CD4-positive, alpha-beta T cell (primary cell): ENCODE measurements around the gene TEK. TPM values are rescaled to one million over a fixed set of nuclear protein-coding genes. Genes with fewer than 3 reads are reported as not detected.

Experiments used
- ATAC-seq: fragments of 200-7000 bp; cut with Tn5 transposase; one replicate; pipeline ENCODE4 v1.10.0; 2022; ENCODE audit warnings: mild to moderate bottlenecking; ENCODE audit not compliant: poor library complexity
- CTCF ChIA-PET: fragments of 350-600 bp; sonication (Branson Sonifier 250); formaldehyde crosslinking; loops from one replicate; lab custom pipeline; 2021; ENCODE audit warnings: antibody characterized with exemption, inconsistent platforms; lab: Charles Lee
- POLR2A ChIA-PET: fragments of 350-600 bp; sonication (Branson Sonifier 250); formaldehyde crosslinking; loops from one replicate; lab custom pipeline; 2021; ENCODE audit warnings: antibody characterized with exemption, inconsistent platforms; lab: Charles Lee
- DNase-seq, 14 experiments: peaks; one replicate each; pipeline ENCODE4 v3.0.0-alpha.2; 2013 to 2020; ENCODE audit warnings: mixed read lengths in 2 of 14
- H3K27ac ChIP-seq, 2 donors: one replicate each; pipeline versions ENCODE4 v1.5.1 to v1.7.0; 2013; ENCODE audit warnings: low read length in 2 of 2, low read depth in 1 of 2, mild to moderate bottlenecking in 1 of 2
- H3K27me3 ChIP-seq, 2 experiments: 1 replicate in 1 of 2; 2 replicates in 1 of 2; pipeline versions ENCODE4 v1.6.1 to v1.7.0; 2013; ENCODE audit warnings: low read length in 2 of 2, control low read depth in 1 of 2, mild to moderate bottlenecking in 1 of 2, moderate library complexity in 1 of 2; ENCODE audit not compliant: insufficient read depth in 2 of 2, control insufficient read depth in 1 of 2
- H3K36me3 ChIP-seq: one replicate; pipeline ENCODE4 v1.6.1; 2013; ENCODE audit warnings: low read length, control low read depth; ENCODE audit not compliant: insufficient read depth
- H3K4me1 ChIP-seq: one replicate; pipeline ENCODE4 v1.6.1; 2013; ENCODE audit warnings: low read length, control low read depth; ENCODE audit not compliant: insufficient read depth
- H3K4me3 ChIP-seq: one replicate; pipeline ENCODE4 v1.5.1; 2013; ENCODE audit warnings: mild to moderate bottlenecking, low read length, moderate library complexity
- H3K9me3 ChIP-seq, 2 experiments: 1 replicate in 1 of 2; 2 replicates in 1 of 2; pipeline versions ENCODE4 v1.6.1 to v1.7.0; 2013; ENCODE audit warnings: low read length in 2 of 2, mild to moderate bottlenecking in 2 of 2, control low read depth in 1 of 2, moderate library complexity in 1 of 2; ENCODE audit not compliant: control insufficient read depth in 1 of 2, insufficient read depth in 1 of 2
- H3K27ac Mint-ChIP-seq: one replicate; pipeline ENCODE4 v1.8.0; 2020; ENCODE audit warnings: mixed read lengths
- H3K27me3 Mint-ChIP-seq: one replicate; pipeline ENCODE4 v1.8.0; 2021; ENCODE audit warnings: mixed read lengths
- H3K36me3 Mint-ChIP-seq: one replicate; pipeline ENCODE4 v1.8.0; 2021; ENCODE audit warnings: low read depth, mixed read lengths
- H3K4me1 Mint-ChIP-seq: one replicate; pipeline ENCODE4 v1.8.0; 2021; ENCODE audit warnings: low read depth, mixed read lengths
- H3K4me3 Mint-ChIP-seq: one replicate; pipeline ENCODE4 v1.8.0; 2020; ENCODE audit warnings: mild to moderate bottlenecking, mixed read lengths
- H3K9me3 Mint-ChIP-seq: one replicate; pipeline ENCODE4 v1.8.0; 2020; ENCODE audit warnings: mixed read lengths
- intact Hi-C, 2 experiments: fragments of 100-400 bp; cut with DNase I in 1 of 2; cut with micrococcal nuclease in 1 of 2; formaldehyde crosslinking; loops; one replicate each; pipeline versions ENCODE4 v1.15.1 to v1.9.0; 2023 to 2025; cut with DNase I, micrococcal nuclease
- total RNA-seq, 174 experiments: library from RNA in 2 of 174; stranded (reverse) in 2 of 174; gene quantifications; one replicate each; pipeline ENCODE4 v1.2.3 and lab custom pipeline; 2021 to 2026
- TF ChIP-seq, protein P1 (sequence below): fragments of 200-600 bp; IDR thresholded peaks from one replicate; pipeline ENCODE4 v1.8.0; 2022; ENCODE audit warnings: antibody characterized with exemption, mild to moderate bottlenecking

The TEK gene
- total RNA-seq, 2 experiments from 2014 or later: not detected

DNA sequence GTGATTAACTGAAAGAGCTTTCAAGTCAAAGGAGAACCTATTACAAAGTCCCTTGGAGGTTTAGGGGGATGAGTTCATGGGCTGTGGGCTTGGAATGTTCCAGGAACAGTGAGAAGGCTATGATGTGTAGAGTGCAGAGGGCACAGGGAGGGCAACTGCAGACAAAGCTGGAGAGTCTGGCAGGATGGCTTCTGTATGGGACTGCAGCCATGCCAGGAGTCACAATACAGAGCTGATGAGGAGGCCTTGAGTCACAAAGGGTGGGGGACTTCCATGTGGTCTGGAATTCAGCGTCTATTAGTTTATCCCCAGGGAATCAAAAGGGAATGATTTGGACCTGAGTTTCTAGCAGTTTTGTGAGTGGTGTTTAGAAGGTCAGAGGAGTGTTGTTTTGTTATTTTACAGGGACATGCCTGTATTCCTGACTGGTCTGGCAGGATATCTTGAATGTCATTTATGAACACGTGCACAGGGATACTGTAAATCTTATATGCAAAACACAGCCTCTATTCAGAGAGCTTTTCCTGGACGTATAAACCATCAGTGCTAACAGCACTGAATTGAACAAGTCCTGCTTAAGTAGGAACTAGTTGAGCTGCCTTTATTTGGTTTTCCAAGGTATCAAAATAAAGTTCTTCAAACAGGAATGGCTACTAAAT, 14.3 kb upstream of the TEK start:
- CTCF ChIA-PET: no interaction called here
- H3K9me3 Mint-ChIP-seq: no peaks in the 10 kb centered on the region
- no peak overlapping the region for H3K4me3 Mint-ChIP-seq
- H3K9me3 ChIP-seq: peaks cover 0 to 8% of the 10 kb centered on the region in 2 experiments
- ATAC-seq (no peak), DNase-seq (no peak)
- no peak overlapping the region for H3K27ac Mint-ChIP-seq
- no peaks in the 10 kb centered on the region for H3K4me1 Mint-ChIP-seq
- H3K4me3 ChIP-seq: no peak overlapping the region
- H3K36me3 Mint-ChIP-seq: no peaks in the 10 kb centered on the region
- no peak overlapping the region for H3K27ac ChIP-seq
- H3K27me3 ChIP-seq: no peaks in the 10 kb centered on the region
- TF ChIP-seq, protein P1, sequence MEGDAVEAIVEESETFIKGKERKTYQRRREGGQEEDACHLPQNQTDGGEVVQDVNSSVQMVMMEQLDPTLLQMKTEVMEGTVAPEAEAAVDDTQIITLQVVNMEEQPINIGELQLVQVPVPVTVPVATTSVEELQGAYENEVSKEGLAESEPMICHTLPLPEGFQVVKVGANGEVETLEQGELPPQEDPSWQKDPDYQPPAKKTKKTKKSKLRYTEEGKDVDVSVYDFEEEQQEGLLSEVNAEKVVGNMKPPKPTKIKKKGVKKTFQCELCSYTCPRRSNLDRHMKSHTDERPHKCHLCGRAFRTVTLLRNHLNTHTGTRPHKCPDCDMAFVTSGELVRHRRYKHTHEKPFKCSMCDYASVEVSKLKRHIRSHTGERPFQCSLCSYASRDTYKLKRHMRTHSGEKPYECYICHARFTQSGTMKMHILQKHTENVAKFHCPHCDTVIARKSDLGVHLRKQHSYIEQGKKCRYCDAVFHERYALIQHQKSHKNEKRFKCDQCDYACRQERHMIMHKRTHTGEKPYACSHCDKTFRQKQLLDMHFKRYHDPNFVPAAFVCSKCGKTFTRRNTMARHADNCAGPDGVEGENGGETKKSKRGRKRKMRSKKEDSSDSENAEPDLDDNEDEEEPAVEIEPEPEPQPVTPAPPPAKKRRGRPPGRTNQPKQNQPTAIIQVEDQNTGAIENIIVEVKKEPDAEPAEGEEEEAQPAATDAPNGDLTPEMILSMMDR: no peak
- no peaks in the 10 kb centered on the region for H3K36me3 ChIP-seq
- peaks cover 39% of the 10 kb centered on the region for H3K27me3 Mint-ChIP-seq
- POLR2A ChIA-PET: no interaction called here
- intact Hi-C loops: no loop called here
- no peaks in the 10 kb centered on the region for H3K4me1 ChIP-seq

DNA sequence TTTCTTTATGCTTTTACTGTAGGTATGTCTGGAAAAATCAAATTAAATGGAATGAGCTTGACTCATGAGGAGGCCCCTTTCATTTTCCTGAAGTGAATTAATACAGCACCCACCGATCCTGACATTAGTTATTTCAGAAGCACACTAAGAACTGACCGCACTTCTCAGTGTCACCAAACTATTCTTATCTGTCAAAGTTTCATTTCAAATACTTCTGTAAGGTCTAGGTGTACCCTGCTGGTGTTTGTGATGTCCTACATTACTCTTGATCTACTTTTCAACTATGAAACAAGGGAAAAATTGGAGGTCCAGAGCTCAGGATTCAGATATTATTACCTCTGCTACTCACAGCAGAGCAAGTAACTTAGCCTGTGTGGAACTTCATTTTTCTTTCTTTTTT, 1.8 kb upstream of the TEK start:
- ChIA-PET CTCF (no interaction called here), POLR2A (no interaction called here)
- Mint-ChIP-seq H3K36me3 (no peaks in the 10 kb centered on the region), H3K27ac (no peak overlapping the region), H3K4me1 (no peaks in the 10 kb centered on the region), H3K4me3 (no peak overlapping the region), H3K9me3 (no peaks in the 10 kb centered on the region), H3K27me3 (peaks cover 9% of the 10 kb centered on the region)
- Histone ChIP-seq H3K4me3 (no peak overlapping the region), H3K36me3 (no peaks in the 10 kb centered on the region), H3K4me1 (no peaks in the 10 kb centered on the region), H3K27ac (no peak overlapping the region), H3K9me3 (no peaks in the 10 kb centered on the region), H3K27me3 (no peaks in the 10 kb centered on the region)
- intact Hi-C loops: no loop called here
- TF ChIP-seq, protein P1: no peak
- DNase-seq (no peak), ATAC-seq (no peak)

DNA sequence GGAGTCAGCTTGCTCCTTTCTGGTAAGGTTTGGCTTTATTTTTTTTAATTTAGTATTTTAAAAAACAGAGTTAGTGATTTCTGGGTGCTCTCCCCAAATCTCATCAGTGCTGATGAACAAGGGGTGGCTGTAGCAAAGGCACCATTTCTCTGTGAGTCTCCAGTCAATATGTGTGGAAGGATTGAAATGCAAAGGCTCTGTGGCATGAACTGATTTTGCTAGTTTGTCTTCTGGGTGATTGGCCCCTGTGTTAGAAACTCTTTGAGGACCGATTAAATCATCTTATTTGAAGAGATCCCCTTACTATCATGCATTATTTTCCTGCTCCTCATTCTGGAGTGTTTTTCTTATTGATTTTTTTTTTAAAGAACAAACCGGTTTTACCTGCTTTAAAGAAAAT, 596 bp downstream of the TEK start:
- no peaks in the 10 kb centered on the region for H3K36me3 Mint-ChIP-seq
- POLR2A ChIA-PET: no interaction called here

More for the DNA sequence above, 596 bp downstream of the TEK start:
- no peaks in the 10 kb centered on the region for H3K36me3 ChIP-seq
- H3K9me3 Mint-ChIP-seq: no peaks in the 10 kb centered on the region
- H3K4me3 ChIP-seq: no peak overlapping the region
- TF ChIP-seq, protein P1: no peak
- H3K4me3 Mint-ChIP-seq: no peak overlapping the region
- H3K4me1 ChIP-seq: no peaks in the 10 kb centered on the region
- intact Hi-C loops: no loop called here
- no peaks in the 10 kb centered on the region for H3K27me3 ChIP-seq
- DNase-seq (no peak), ATAC-seq (no peak)
- H3K9me3 ChIP-seq: no peaks in the 10 kb centered on the region
- no peak overlapping the region for H3K27ac Mint-ChIP-seq
- no peaks in the 10 kb centered on the region for H3K4me1 Mint-ChIP-seq
- CTCF ChIA-PET: no interaction called here
- H3K27me3 Mint-ChIP-seq: peaks cover 9% of the 10 kb centered on the region
- no peak overlapping the region for H3K27ac ChIP-seq
